HG03571 (cell line): Measurements from ENCODE around the gene ATP6V0A4.
"Not testable (repeated sequence)": the region's sequence is repeated elsewhere in the genome, so short reads cannot be mapped to it uniquely, and the experiment has no call there.

Experiments used
- ATAC-seq: cut with Tn5 transposase; IDR thresholded peaks from one replicate; pipeline ENCODE4 v1.9.1; 2021; ENCODE audit not compliant: unreplicated experiment

The ATP6V0A4 gene

GRCh38 chr7:138797715-138798320, at the start of gene ATP6V0A4, which contains the start of gene TMEM213:
ATP6V0A4 (minus strand) TSS chr7:138798196; CDS start chr7:138771247, 26,949 bp downstream.
TMEM213 (plus strand) TSS chr7:138797994; CDS start chr7:138798105, 111 bp downstream.
- ATAC-seq = no peak

DNA sequence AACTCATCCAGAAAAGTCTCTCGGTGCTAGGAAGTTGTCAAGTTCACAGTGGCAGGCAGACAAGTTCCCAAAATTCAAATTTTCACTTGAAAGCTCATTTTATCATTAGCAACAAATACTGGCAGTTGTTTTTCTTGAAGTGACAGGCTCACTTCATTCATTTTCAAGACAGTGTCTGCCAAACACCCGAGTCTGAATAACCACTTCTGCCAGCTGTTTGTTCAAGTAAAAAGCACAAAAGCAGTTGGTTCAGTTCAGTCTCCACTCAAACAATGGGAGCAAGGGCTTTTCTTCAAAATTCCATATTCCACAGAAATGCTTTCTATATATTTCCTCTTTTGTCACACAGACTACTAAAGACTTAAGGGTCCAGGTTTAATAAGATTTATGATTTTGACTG, 47.7 kb upstream of the ATP6V0A4 start:
- no peak for ATAC-seq

DNA sequence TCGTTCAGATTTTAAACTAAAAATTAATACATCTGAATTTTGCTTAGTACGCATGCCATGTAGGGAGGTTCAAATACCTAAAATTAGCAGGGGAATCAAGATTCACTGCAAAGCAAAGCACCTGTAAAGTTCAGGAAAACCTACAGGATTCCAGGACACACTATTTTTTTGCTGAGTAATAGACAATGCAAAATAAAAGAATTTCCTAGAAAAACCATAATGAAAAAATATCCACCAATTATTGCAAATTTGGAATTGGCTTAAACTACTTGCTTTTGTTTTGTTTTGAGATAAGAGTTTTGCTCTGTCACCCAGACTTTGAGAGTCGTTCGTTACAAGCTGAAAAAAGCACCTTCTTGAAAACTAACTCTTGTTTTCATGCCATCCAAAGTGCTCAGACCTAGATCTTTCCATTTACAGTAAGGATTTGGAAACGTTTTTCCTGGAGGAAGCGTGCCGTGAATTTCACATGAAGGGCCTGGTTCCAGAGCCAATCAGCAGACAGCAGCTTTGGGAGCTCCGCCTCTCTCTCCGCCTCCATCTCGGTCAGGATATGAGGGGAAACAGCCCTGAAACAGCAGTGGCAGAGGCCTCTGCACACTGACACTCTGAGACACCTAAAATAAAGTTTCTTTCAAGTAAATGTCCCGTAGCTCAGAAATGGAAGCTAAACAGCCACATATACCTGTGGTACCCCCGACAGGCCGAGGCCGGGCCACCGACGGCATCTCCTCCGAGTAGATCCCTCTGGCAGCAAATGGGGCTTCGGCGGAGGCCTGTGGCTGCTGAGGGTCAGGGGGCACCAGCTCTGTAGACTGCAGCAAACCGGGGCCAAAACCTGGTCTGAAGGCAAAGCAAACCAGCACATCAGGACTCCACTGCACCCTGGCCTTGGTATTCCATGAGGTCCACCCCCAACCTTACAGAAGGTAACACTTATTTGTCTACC, 45.9 kb upstream of the ATP6V0A4 start:
- no peak for ATAC-seq

GRCh38 chr7:138842111-138842510, 44.1 kb upstream of the ATP6V0A4 start:
- ATAC-seq = no peak

- ATAC-seq = no peak
Observed at GRCh38 chr7:138838166-138838565, 40.2 kb upstream of the ATP6V0A4 start.

DNA sequence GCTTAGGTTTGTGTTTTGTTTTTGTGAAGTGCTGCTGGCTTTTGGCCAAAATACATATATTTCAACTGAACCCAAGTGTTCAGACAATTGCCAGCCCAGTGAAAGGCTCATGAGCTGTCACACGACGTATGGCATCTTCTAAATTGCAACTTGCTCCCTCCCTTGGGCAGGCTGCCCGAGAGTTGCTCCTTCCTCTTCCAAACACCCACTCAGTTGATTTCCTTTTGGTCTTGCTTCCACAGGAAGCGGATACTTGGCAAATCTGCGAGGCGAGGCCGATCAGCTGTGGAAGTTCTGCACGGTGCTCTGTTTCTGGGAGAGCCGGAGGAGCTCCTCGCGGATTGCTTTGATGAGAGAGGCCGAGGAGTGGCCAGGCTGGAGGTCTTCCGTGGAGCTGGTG, 39.6 kb upstream of the ATP6V0A4 start:
- ATAC-seq = no peak

- no peak for ATAC-seq
Observed at GRCh38 chr7:138835087-138835486, 37.1 kb upstream of the ATP6V0A4 start.

DNA sequence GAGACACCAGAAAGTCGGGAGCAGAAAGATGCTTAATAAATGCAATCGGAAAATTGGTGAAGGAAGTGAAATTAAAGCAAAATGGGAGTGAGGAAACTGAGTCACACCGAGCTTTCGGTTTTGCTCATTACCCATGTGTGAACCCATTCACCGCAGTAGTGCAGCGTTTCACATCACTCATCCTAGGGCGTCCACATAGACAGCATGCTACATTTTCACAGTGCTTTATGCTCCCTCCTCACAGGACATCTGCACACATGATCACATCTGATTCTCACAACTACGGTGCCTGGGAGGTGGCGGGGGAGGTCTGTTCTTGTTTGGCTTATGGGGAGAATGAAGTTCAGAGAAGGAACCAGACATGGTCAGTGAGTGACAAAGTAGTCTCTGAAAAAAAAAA, 36.6 kb upstream of the ATP6V0A4 start:
- no peak for ATAC-seq

DNA sequence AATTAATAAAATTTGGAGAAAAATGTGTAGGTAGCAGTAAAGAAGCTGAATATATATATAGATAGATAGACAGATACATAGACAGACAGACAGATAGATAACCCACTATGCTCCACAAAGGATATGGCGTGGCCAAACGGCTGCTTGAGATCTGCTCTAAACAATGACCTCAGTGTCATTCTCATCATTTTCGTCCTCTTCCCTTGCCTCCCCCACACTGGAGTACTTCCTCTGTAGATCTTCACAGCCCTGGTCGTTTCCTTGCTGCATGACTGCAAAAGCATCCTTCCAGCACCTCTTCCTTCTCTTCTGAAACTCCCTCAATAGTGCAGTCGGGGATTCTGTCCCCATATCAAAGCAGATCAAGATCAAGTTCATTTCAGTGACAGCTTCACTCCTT, 35.6 kb upstream of the ATP6V0A4 start:
- no peak for ATAC-seq

- no peak for ATAC-seq
Observed at GRCh38 chr7:138832966-138833365, 35.0 kb upstream of the ATP6V0A4 start.

GRCh38 chr7:138829335-138829734, 31.3 kb upstream of the ATP6V0A4 start:
- ATAC-seq = no peak

DNA sequence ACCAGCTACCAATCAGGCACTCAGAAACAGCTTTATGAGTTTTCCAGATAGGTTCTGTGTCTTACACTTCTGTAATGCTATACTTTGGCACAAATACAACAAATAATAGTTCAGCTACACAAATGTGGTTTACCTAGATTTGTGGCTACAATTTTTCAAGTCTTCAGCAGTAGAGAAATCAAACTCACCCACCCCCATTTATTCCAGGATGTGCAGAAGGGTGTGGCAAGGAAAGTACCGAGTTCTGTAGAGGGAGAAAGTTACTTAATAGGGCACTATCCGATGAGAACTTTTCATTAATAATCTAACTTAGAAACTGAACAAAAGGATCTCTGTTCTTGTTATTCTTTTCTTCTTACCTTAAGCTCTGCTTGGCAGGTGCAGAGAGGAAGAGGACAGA, 30.3 kb upstream of the ATP6V0A4 start:
- no peak for ATAC-seq

GRCh38 chr7:138825049-138825721, 27.2 kb upstream of the ATP6V0A4 start:
- no peak for ATAC-seq

GRCh38 chr7:138822867-138823535, 25.0 kb upstream of the ATP6V0A4 start:
- no peak for ATAC-seq

DNA sequence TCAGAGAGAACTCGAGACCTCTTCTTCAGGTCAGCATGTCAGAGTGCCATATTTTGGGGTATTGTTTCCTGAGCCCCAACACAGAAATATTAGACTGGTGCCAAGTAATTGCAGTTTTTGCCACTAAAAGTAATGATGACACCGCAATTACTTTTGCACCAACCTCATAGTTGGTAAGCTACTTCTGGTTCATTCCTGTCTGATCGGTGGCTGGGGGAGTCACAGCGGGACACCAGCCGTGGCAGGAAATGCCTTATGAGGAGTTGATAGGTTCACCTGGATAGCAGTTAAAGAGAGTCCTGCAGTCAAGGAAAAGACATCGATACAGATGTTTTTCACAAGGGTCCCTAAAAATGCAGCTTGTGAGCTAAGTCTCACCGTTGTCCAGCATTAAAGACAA, 23.9 kb upstream of the ATP6V0A4 start:
- no peak for ATAC-seq

- ATAC-seq = no peak
Observed at GRCh38 chr7:138819625-138820024, 21.6 kb upstream of the ATP6V0A4 start.

DNA sequence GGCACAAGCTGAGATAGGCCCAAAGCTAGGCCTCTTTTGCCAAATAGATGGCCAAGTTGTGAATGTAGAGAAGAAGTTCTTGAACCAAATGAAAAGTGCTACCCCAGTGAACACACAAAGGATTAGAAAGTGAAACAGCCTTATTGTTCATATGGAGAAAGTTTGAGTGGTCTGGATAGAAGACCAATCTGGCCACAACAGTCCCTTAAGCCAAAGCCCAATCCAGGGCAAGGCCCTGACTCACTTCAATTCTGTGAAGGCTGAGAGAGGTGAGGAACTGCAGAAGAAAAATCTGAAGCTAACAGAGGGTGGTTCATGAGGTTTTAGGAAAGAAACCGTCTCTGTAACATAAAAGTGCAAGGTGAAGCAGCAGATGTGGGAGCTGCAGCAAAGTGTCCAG, 18.7 kb upstream of the ATP6V0A4 start:
- no peak for ATAC-seq

GRCh38 chr7:138814816-138815332, 16.9 kb upstream of the ATP6V0A4 start:
- ATAC-seq = no peak

GRCh38 chr7:138813945-138814344, 15.9 kb upstream of the ATP6V0A4 start:
- no peak for ATAC-seq

DNA sequence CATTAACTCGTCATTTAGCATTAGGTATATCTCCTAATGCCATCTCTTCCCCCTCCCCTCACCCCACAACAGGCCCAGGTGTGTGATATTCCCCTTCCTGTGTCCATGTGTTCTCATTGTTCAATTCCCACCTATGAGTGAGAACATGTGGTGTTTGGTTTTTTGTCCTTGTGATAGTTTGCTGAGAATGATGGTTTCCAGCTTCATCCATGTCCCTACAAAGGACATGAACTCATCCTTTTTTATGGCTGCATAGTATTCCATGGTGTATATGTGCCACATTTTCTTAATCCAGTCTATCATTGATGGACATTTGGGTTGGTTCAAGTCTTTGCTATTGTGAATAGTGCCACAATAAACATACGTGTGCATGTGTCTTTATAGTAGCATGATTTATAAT, 13.3 kb upstream of the ATP6V0A4 start:
- ATAC-seq = not testable (repeated sequence)

- ATAC-seq = no peak
Observed at GRCh38 chr7:138809346-138809745, 11.3 kb upstream of the ATP6V0A4 start.
